Right lobe of liver (tissue), 6 donors: ENCODE results near the gene SIGLEC1. TPM values are rescaled to one million over a fixed set of nuclear protein-coding genes. Genes with fewer than 3 reads are reported as not detected.

Source experiments
- ATAC-seq, 4 donors: fragments of 200-7000 bp; cut with Tn5 transposase; one replicate each; pipeline ENCODE4 v1.9.1; 2020; ENCODE audit warnings: mild to moderate bottlenecking in 4 of 4, moderate library complexity in 4 of 4
- DNase-seq, 3 donors: peaks; one replicate each; pipeline ENCODE4 v3.0.0-alpha.2; 2020
- H3K27ac ChIP-seq, 3 donors: fragments of 200-600 bp; one replicate each; pipeline ENCODE4 v1.8.0; 2022
- H3K27me3 ChIP-seq, 2 donors: fragments of 200-600 bp; one replicate each; pipeline ENCODE4 v1.8.0; 2022
- H3K36me3 ChIP-seq, 4 donors: fragments of 200-600 bp; sonication (generic) in 1 of 4; one replicate each; pipeline versions ENCODE4 v1.5.1 to v1.8.0; 2017 to 2022; ENCODE audit warnings: control low read depth in 1 of 4
- H3K4me1 ChIP-seq, 4 donors: fragments of 200-600 bp; sonication (generic) in 1 of 4; one replicate each; pipeline versions ENCODE4 v1.5.1 to v1.8.0; 2017 to 2022; ENCODE audit warnings: control low read depth in 1 of 4
- H3K4me3 ChIP-seq, 3 donors: fragments of 200-600 bp; one replicate each; pipeline ENCODE4 v1.8.0; 2022
- H3K9me3 ChIP-seq, 4 donors: fragments of 200-600 bp; sonication (generic) in 1 of 4; one replicate each; pipeline versions ENCODE4 v1.5.1 to v1.8.0; 2017 to 2022; ENCODE audit warnings: control low read depth in 1 of 4
- CTCF ChIP-seq, 4 donors: fragments of 200-600 bp in 3 of 4; fragments of 450-650 bp in 1 of 4; IDR thresholded peaks; one replicate each; pipeline versions ENCODE4 v1.5.1 to v1.8.0; 2016 to 2022; ENCODE audit warnings: antibody characterized with exemption in 4 of 4, mild to moderate bottlenecking in 2 of 4
- POLR2A ChIP-seq: fragments of 450-650 bp; IDR thresholded peaks from one replicate; pipeline ENCODE4 v1.6.1; 2017; ENCODE audit warnings: antibody characterized with exemption, mild to moderate bottlenecking
- WGBS: methylation state at CpG from one replicate; pipeline ENCODE4 v1.1.6; 2018; ENCODE audit warnings: low coverage, low lambda C conversion rate; ENCODE audit not compliant: insufficient coverage; ENCODE audit errors: missing lambda C conversion rate; 5-methylcytosine and 5-hydroxymethylcytosine counted together
- intact Hi-C, 2 donors: fragments of 100-400 bp; cut with DNase I; formaldehyde crosslinking; loops; one replicate each; pipeline versions ENCODE4 v1.11.2 to v1.14.1; 2022
- total RNA-seq, 6 experiments: library from RNA; depleted of rRNA in 2 of 6; stranded (reverse); fragments of >200 nt in 2 of 6; fragmentation: NEBNext Ultra II Directional in 3 of 6; extraction: Animal tissue kit (Norgen Biotek cat#: 25700) in 3 of 6; gene quantifications; one replicate each; pipeline versions ENCODE4 v1.1.0 to v1.2.4, GENCODE V29; 2016 to 2023
- donor health status: DM: no; HTN: yes; CAD: no.
- donor health status: DM: no; HTN: no; CAD: no.
- donor health status: DM: no; HTN: no; CAD: no.
- donor health status: DM: no; HTN: yes; CAD: no.
- donor health status: DM: no; HTN: yes; CAD: no.

SIGLEC1 gene
- total RNA-seq, 6 experiments from 2014 or later = 2.6 to 13.9 (median 5.7) TPM

GRCh38 chr20:3705491-3705969 lies 6.9 kb downstream of the SIGLEC1 start:
- H3K4me3 ChIP-seq = no peak overlapping the region
- no peaks in the 10 kb centered on the region for H3K36me3 ChIP-seq
- H3K4me1 ChIP-seq = no peaks in the 10 kb centered on the region
- H3K27ac ChIP-seq = no peak overlapping the region
- no CpG with 5 or more reads among the region's 14 CpGs for WGBS
- TF ChIP-seq POLR2A = no peak
- no peak for TF ChIP-seq CTCF (IDR thresholded peaks at IDR 0.05)
- ATAC-seq = no peak
- no peaks in the 10 kb centered on the region for H3K27me3 ChIP-seq
- H3K9me3 ChIP-seq = no peaks in the 10 kb centered on the region
- intact Hi-C loops = no loop called here
- DNase-seq = peak in 1 of 3 donors; percentile 21

- no peak for TF ChIP-seq CTCF (IDR thresholded peaks at IDR 0.05)
- no peak for TF ChIP-seq POLR2A
- Histone ChIP-seq H3K9me3 (no peaks in the 10 kb centered on the region), H3K4me1 (no peaks in the 10 kb centered on the region), H3K4me3 (no peak overlapping the region), H3K27me3 (no peaks in the 10 kb centered on the region), H3K36me3 (no peaks in the 10 kb centered on the region), H3K27ac (no peak overlapping the region)
- DNase-seq (peak in 1 of 3 donors; percentile 39), ATAC-seq (no peak)
- intact Hi-C loops = no loop called here
- WGBS = 61% methylated on average over 5 of the region's 5 CpGs
Observed at GRCh38 chr20:3704087-3704486, 8.3 kb downstream of the SIGLEC1 start.

- H3K27me3 ChIP-seq = no peaks in the 10 kb centered on the region
- H3K9me3 ChIP-seq = no peaks in the 10 kb centered on the region
- no peaks in the 10 kb centered on the region for H3K4me1 ChIP-seq
- TF ChIP-seq POLR2A (no peak), CTCF (IDR thresholded peaks at IDR 0.05) (no peak)
- no peak overlapping the region for H3K4me3 ChIP-seq
- ATAC-seq (no peak), DNase-seq (peak in 1 of 3 donors; percentile 39)
- 82% methylated on average over 3 of the region's 11 CpGs for WGBS
- intact Hi-C loops = no loop called here
- no peak overlapping the region for H3K27ac ChIP-seq
- no peaks in the 10 kb centered on the region for H3K36me3 ChIP-seq
Observed at GRCh38 chr20:3702611-3703391, 9.6 kb downstream of the SIGLEC1 start.

GRCh38 chr20:3701061-3701998 lies 11.1 kb downstream of the SIGLEC1 start:
- intact Hi-C loops = no loop called here
- no peak for TF ChIP-seq CTCF (IDR thresholded peaks at IDR 0.05)
- no peak for TF ChIP-seq POLR2A
- no peaks in the 10 kb centered on the region for H3K4me1 ChIP-seq
- no peaks in the 10 kb centered on the region for H3K27me3 ChIP-seq
- no peak for ATAC-seq
- no peak overlapping the region for H3K27ac ChIP-seq
- no peaks in the 10 kb centered on the region for H3K9me3 ChIP-seq
- no peak overlapping the region for H3K4me3 ChIP-seq
- peak in 1 of 3 donors; percentile 40 for DNase-seq
- 65% methylated on average over 4 of the region's 13 CpGs for WGBS
- no peaks in the 10 kb centered on the region for H3K36me3 ChIP-seq
